ENCODE results near the gene FKBP1A. TPM values are rescaled to one million over a fixed set of nuclear protein-coding genes. Genes with fewer than 3 reads are reported as not detected.
A peak's percentile ranks its signal among the peaks of the same experiment; 100 is the strongest.

The FKBP1A gene
- total and polyA plus RNA-seq, 2 donors (not counting 3 experiments of a cell fraction or from before 2014, with no cell fraction given): 968 to 1,972 TPM

GRCh38 chr20:1338801-1339200 lies 54.1 kb downstream of the FKBP1A start:
- no peak overlapping the region for H2AFZ ChIP-seq (ENCODE audit: low read depth, low read length)
- TF ChIP-seq POLR2A (IDR thresholded peaks at IDR 0.05; ENCODE audit: low read depth, low read length) (no peak), GATA2 (IDR thresholded peaks at IDR 0.05; ENCODE audit: insufficient read depth, insufficient read length, low read depth, low read length) (no peak), MYC (IDR thresholded peaks at IDR 0.05; ENCODE audit: low read depth, low read length) (no peak), FOS (IDR thresholded peaks at IDR 0.05; ENCODE audit: borderline replicate concordance, insufficient read depth, low read length) (no peak), MAX (IDR thresholded peaks at IDR 0.05; ENCODE audit: insufficient read depth, insufficient read length) (no peak)
- TF ChIP-seq, protein P1, sequence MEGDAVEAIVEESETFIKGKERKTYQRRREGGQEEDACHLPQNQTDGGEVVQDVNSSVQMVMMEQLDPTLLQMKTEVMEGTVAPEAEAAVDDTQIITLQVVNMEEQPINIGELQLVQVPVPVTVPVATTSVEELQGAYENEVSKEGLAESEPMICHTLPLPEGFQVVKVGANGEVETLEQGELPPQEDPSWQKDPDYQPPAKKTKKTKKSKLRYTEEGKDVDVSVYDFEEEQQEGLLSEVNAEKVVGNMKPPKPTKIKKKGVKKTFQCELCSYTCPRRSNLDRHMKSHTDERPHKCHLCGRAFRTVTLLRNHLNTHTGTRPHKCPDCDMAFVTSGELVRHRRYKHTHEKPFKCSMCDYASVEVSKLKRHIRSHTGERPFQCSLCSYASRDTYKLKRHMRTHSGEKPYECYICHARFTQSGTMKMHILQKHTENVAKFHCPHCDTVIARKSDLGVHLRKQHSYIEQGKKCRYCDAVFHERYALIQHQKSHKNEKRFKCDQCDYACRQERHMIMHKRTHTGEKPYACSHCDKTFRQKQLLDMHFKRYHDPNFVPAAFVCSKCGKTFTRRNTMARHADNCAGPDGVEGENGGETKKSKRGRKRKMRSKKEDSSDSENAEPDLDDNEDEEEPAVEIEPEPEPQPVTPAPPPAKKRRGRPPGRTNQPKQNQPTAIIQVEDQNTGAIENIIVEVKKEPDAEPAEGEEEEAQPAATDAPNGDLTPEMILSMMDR (IDR thresholded peaks at IDR 0.05; ENCODE audit: extremely low read depth in 1 of 2, insufficient read depth in 1 of 2, low read depth in 1 of 2, low read length in 2 of 2): no peak
- no TSS peak for BruUV-seq (replicated peaks)
- no peak overlapping the region for H3K4me3 ChIP-seq (replicated peaks in 1 of 3; ENCODE audit: insufficient read depth in 1 of 3, low read depth in 1 of 3, low read length in 3 of 3)
- H3K4me1 ChIP-seq (ENCODE audit: control insufficient read depth, extremely low read depth, insufficient read depth, low read length): peaks cover 59% of the 10 kb centered on the region
- intact Hi-C loops (cut with micrococcal nuclease) (no loop called here), dilution Hi-C loops (cut with MboI; ENCODE audit: extremely low pct_ligation_motif_present, low sequenced_read_pairs) (no loop called here)
- no peaks in the 10 kb centered on the region for H3K9me3 ChIP-seq (replicated peaks; ENCODE audit: control insufficient read depth, insufficient read depth, low read length)
- no peaks in the 10 kb centered on the region for H3K79me2 ChIP-seq (ENCODE audit: control insufficient read depth, insufficient read depth, low read length)
- CTCF ChIA-PET: interaction anchor here (1.0 kb wide), 1 partner anchor 26 kb away, joined by 3 read pairs; no protein-coding TSS in a partner anchor
- peak overlapping the region; percentile 93 for H3K27ac ChIP-seq (ENCODE audit: insufficient read depth, low read depth, low read length)
- no peaks in the 10 kb centered on the region for H3K9me1 ChIP-seq (replicated peaks; ENCODE audit: control insufficient read depth, extremely low read depth, insufficient read depth, low read length)
- FAIRE-seq (no peak), DNase-seq (ENCODE audit: low read depth, low spot score) (no peak)
- POLR2A ChIA-PET: no interaction called here
- H3K27me3 ChIP-seq (ENCODE audit: control insufficient read depth in 2 of 2, insufficient read depth in 2 of 2, low read length in 2 of 2): no peaks in the 10 kb centered on the region
- H3K9ac ChIP-seq (replicated peaks; ENCODE audit: extremely low read depth, insufficient read depth, low read length): no peak overlapping the region
- H4K20me1 ChIP-seq (replicated peaks; ENCODE audit: control insufficient read depth, extremely low read depth, insufficient read depth, low read length): no peaks in the 10 kb centered on the region
- H3K4me2 ChIP-seq (ENCODE audit: insufficient read depth, low read length): no peak overlapping the region
- H3K36me3 ChIP-seq (ENCODE audit: control insufficient read depth in 2 of 2, extremely low read depth in 1 of 2, insufficient read depth in 2 of 2, low read length in 2 of 2): no peaks in the 10 kb centered on the region

GRCh38 chr20:1338096-1338495 lies 54.8 kb downstream of the FKBP1A start:
- Histone ChIP-seq H4K20me1 (replicated peaks; ENCODE audit: control insufficient read depth, extremely low read depth, insufficient read depth, low read length) (no peaks in the 10 kb centered on the region), H3K36me3 (ENCODE audit: control insufficient read depth in 2 of 2, extremely low read depth in 1 of 2, insufficient read depth in 2 of 2, low read length in 2 of 2) (no peaks in the 10 kb centered on the region), H3K4me2 (ENCODE audit: insufficient read depth, low read length) (no peak overlapping the region), H3K27ac (ENCODE audit: insufficient read depth, low read depth, low read length) (peak overlapping the region; percentile 93), H3K4me1 (ENCODE audit: control insufficient read depth, extremely low read depth, insufficient read depth, low read length) (peaks cover 56% of the 10 kb centered on the region), H2AFZ (ENCODE audit: low read depth, low read length) (no peak overlapping the region), H3K9me1 (replicated peaks; ENCODE audit: control insufficient read depth, extremely low read depth, insufficient read depth, low read length) (no peaks in the 10 kb centered on the region), H3K27me3 (ENCODE audit: control insufficient read depth in 2 of 2, insufficient read depth in 2 of 2, low read length in 2 of 2) (no peaks in the 10 kb centered on the region), H3K9ac (replicated peaks; ENCODE audit: extremely low read depth, insufficient read depth, low read length) (peak overlapping the region; percentile 68), H3K79me2 (ENCODE audit: control insufficient read depth, insufficient read depth, low read length) (no peaks in the 10 kb centered on the region), H3K9me3 (replicated peaks; ENCODE audit: control insufficient read depth, insufficient read depth, low read length) (no peaks in the 10 kb centered on the region), H3K4me3 (replicated peaks in 1 of 3; ENCODE audit: insufficient read depth in 1 of 3, low read depth in 1 of 3, low read length in 3 of 3) (no peak overlapping the region)
- FAIRE-seq (peak; percentile 56), DNase-seq (ENCODE audit: low read depth, low spot score) (no peak)
- TF ChIP-seq GATA2 (IDR thresholded peaks at IDR 0.05; ENCODE audit: insufficient read depth, insufficient read length, low read depth, low read length): no peak
- no peak for TF ChIP-seq POLR2A (IDR thresholded peaks at IDR 0.05; ENCODE audit: low read depth, low read length)
- TF ChIP-seq FOS (IDR thresholded peaks at IDR 0.05; ENCODE audit: borderline replicate concordance, insufficient read depth, low read length): no peak
- no peak for TF ChIP-seq EZH2 (IDR thresholded peaks at IDR 0.05; ENCODE audit: borderline replicate concordance, low read depth, low read length, severe bottlenecking)
- no peak for TF ChIP-seq POLR2AphosphoS5 (IDR thresholded peaks at IDR 0.05; ENCODE audit: insufficient read depth, low read depth, low read length)
- TF ChIP-seq, protein P1 (IDR thresholded peaks at IDR 0.05; ENCODE audit: extremely low read depth in 1 of 2, insufficient read depth in 1 of 2, low read depth in 1 of 2, low read length in 2 of 2): no peak
- TF ChIP-seq JUN (IDR thresholded peaks at IDR 0.05; ENCODE audit: borderline replicate concordance, insufficient read depth, insufficient read length, low read depth): no peak
- TF ChIP-seq MYC (IDR thresholded peaks at IDR 0.05; ENCODE audit: low read depth, low read length): no peak
- TF ChIP-seq MAX (IDR thresholded peaks at IDR 0.05; ENCODE audit: insufficient read depth, insufficient read length): no peak
- POLR2A ChIA-PET: no interaction called here
- dilution Hi-C loops (cut with MboI; ENCODE audit: extremely low pct_ligation_motif_present, low sequenced_read_pairs): no loop called here
- no TSS peak for BruUV-seq (replicated peaks)
- intact Hi-C loops (cut with micrococcal nuclease): no loop called here
- CTCF ChIA-PET: interaction anchor here (0.9 kb wide), 1 partner anchor 11 kb away, joined by 3 read pairs; no protein-coding TSS in a partner anchor

All from endothelial cell of umbilical vein (primary cell).